ENCODE measurements around the gene SORCS2.

Gene SORCS2

DNA sequence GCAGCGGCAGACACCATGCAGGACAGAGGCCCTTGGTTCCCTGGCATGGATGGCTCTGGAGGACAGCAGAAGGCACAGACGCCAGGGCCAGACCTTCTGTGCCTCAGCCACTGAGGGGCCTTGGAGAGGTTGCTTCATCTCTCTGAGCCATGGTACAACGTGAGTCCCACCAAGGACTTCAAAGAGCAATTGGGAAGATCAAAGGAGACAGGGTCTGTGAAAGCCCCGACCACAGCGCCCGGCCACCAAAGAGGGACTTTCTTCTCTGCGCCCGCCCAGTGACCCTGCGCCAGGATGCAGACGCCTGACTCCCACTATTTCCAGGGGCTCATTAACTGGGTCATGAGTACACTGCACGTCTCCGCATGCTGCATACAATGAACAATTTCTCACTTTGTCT is 573.3 kb downstream of the SORCS2 start:
- H3K9ac ChIP-seq (ENCODE audit: low read length), result no peak overlapping the region
- H3K27me3 ChIP-seq (ENCODE audit: insufficient read depth, low read length), result no peaks in the 10 kb centered on the region
- H3F3A ChIP-seq (ENCODE audit: insufficient read depth, low read length), result no peaks in the 10 kb centered on the region
- no peak overlapping the region for H2AFZ ChIP-seq (ENCODE audit: low read length)
- H4K20me1 ChIP-seq (ENCODE audit: insufficient read depth, low read length), result no peaks in the 10 kb centered on the region
- no peak overlapping the region for H3K27ac ChIP-seq (ENCODE audit: low read depth, low read length, poor library complexity, severe bottlenecking)
- TF ChIP-seq, protein P1, sequence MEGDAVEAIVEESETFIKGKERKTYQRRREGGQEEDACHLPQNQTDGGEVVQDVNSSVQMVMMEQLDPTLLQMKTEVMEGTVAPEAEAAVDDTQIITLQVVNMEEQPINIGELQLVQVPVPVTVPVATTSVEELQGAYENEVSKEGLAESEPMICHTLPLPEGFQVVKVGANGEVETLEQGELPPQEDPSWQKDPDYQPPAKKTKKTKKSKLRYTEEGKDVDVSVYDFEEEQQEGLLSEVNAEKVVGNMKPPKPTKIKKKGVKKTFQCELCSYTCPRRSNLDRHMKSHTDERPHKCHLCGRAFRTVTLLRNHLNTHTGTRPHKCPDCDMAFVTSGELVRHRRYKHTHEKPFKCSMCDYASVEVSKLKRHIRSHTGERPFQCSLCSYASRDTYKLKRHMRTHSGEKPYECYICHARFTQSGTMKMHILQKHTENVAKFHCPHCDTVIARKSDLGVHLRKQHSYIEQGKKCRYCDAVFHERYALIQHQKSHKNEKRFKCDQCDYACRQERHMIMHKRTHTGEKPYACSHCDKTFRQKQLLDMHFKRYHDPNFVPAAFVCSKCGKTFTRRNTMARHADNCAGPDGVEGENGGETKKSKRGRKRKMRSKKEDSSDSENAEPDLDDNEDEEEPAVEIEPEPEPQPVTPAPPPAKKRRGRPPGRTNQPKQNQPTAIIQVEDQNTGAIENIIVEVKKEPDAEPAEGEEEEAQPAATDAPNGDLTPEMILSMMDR (IDR thresholded peaks at IDR 0.05; ENCODE audit: low read length), result no peak
- no peak for TF ChIP-seq EZH2 (IDR thresholded peaks at IDR 0.05; ENCODE audit: borderline replicate concordance, low read length)
- H3K4me1 ChIP-seq (ENCODE audit: insufficient read depth, low read length, severe bottlenecking), result peaks cover 2% of the 10 kb centered on the region
- no peak overlapping the region for H3K4me2 ChIP-seq (ENCODE audit: low read length)
- H3K79me2 ChIP-seq (ENCODE audit: insufficient read depth, low read length), result no peaks in the 10 kb centered on the region
- H3K4me3 ChIP-seq (ENCODE audit: low read depth, low read length, poor library complexity, severe bottlenecking), result no peak overlapping the region
- H3K9me3 ChIP-seq (ENCODE audit: low read length), result no peaks in the 10 kb centered on the region
- no peaks in the 10 kb centered on the region for H3K9me2 ChIP-seq (ENCODE audit: low read depth, low read length)
- H3K36me3 ChIP-seq (ENCODE audit: insufficient read depth, low read length), result no peaks in the 10 kb centered on the region

DNA sequence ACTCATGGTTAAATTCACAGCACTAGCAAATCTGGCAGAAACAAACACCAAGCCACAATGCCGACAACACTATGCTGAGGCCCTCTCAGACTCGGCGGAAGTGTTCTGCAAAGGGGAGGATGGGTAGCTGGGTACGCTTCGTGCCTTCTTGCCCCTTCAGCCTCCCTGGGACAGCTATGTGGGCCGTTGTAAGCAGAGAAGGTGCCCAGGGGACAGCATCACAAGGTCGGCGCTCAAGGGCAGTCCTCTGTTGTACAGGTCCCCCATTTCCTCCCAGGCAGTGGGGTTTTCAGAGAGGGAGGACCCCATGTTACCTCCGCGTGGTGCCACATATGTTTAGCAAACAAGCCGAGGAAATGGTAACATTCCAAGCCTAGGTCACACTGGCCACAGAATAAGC is 573.7 kb downstream of the SORCS2 start:
- Histone ChIP-seq H3K9me2 (ENCODE audit: low read depth, low read length) (no peaks in the 10 kb centered on the region), H3K27ac (ENCODE audit: low read depth, low read length, poor library complexity, severe bottlenecking) (no peak overlapping the region), H3K4me3 (ENCODE audit: low read depth, low read length, poor library complexity, severe bottlenecking) (no peak overlapping the region), H3K79me2 (ENCODE audit: insufficient read depth, low read length) (no peaks in the 10 kb centered on the region), H3K27me3 (ENCODE audit: insufficient read depth, low read length) (no peaks in the 10 kb centered on the region), H4K20me1 (ENCODE audit: insufficient read depth, low read length) (no peaks in the 10 kb centered on the region), H3K9ac (ENCODE audit: low read length) (no peak overlapping the region), H2AFZ (ENCODE audit: low read length) (no peak overlapping the region), H3K36me3 (ENCODE audit: insufficient read depth, low read length) (no peaks in the 10 kb centered on the region), H3K4me1 (ENCODE audit: insufficient read depth, low read length, severe bottlenecking) (peaks cover 6% of the 10 kb centered on the region), H3K4me2 (ENCODE audit: low read length) (no peak overlapping the region), H3K9me3 (ENCODE audit: low read length) (no peaks in the 10 kb centered on the region), H3F3A (ENCODE audit: insufficient read depth, low read length) (no peaks in the 10 kb centered on the region)
- TF ChIP-seq, protein P1 (IDR thresholded peaks at IDR 0.05; ENCODE audit: low read length), result no peak
- no peak for TF ChIP-seq EZH2 (IDR thresholded peaks at IDR 0.05; ENCODE audit: borderline replicate concordance, low read length)

DNA sequence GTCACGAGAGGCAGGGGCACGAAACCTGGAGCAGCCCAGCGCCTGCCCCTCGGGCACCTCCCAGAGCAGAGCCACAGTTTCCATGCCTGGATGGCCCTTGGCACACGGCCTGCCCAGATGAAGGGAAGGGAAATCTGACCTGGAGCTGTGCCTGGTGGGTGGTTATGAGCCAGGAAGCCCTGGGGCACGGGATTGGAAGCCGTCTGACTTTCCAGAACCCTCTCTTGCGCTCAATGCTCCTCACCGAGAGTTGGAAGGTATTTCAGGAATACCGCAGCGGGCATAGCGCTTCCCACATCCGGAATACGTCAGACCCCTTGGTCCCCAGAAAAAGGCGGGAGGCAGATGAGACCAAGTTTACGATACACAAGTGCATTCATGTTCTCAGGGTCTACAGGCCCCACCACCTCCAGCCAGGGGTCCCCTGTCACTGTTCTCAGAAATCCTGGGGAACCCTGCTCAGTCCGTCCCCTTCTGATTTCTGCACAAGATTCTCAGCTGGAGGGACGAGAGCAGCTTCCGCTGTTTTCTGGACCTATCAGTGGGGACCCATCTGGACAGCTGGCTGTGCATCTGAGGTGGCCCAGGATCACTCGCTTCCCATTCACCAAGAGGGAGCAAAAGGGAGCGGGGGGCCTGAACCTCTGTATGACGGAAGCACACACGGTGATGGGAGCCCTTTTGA is 574.5 kb downstream of the SORCS2 start:
- Histone ChIP-seq H3K9me2 (ENCODE audit: low read depth, low read length) (no peaks in the 10 kb centered on the region), H3K9me3 (ENCODE audit: low read length) (no peaks in the 10 kb centered on the region), H3F3A (ENCODE audit: insufficient read depth, low read length) (no peaks in the 10 kb centered on the region), H2AFZ (ENCODE audit: low read length) (no peak overlapping the region), H3K36me3 (ENCODE audit: insufficient read depth, low read length) (no peaks in the 10 kb centered on the region), H3K9ac (ENCODE audit: low read length) (no peak overlapping the region), H3K4me1 (ENCODE audit: insufficient read depth, low read length, severe bottlenecking) (peaks cover 13% of the 10 kb centered on the region), H3K27ac (ENCODE audit: low read depth, low read length, poor library complexity, severe bottlenecking) (no peak overlapping the region), H3K27me3 (ENCODE audit: insufficient read depth, low read length) (no peaks in the 10 kb centered on the region), H3K4me3 (ENCODE audit: low read depth, low read length, poor library complexity, severe bottlenecking) (no peak overlapping the region), H4K20me1 (ENCODE audit: insufficient read depth, low read length) (no peaks in the 10 kb centered on the region), H3K79me2 (ENCODE audit: insufficient read depth, low read length) (no peaks in the 10 kb centered on the region), H3K4me2 (ENCODE audit: low read length) (no peak overlapping the region)
- TF ChIP-seq, protein P1 (IDR thresholded peaks at IDR 0.05; ENCODE audit: low read length), result no peak
- TF ChIP-seq EZH2 (IDR thresholded peaks at IDR 0.05; ENCODE audit: borderline replicate concordance, low read length), result no peak

Measured in OCI-LY1 (cell line).